Measurements from ENCODE around the gene RASEF. TPM values are rescaled to one million over a fixed set of nuclear protein-coding genes. Genes with fewer than 3 reads are reported as not detected.
A peak's percentile ranks its signal among the peaks of the same experiment; 100 is the strongest.

Gene RASEF
- total RNA-seq, 8 experiments from 2014 or later = 0.49 to 14.1 (median 1.2) TPM

DNA sequence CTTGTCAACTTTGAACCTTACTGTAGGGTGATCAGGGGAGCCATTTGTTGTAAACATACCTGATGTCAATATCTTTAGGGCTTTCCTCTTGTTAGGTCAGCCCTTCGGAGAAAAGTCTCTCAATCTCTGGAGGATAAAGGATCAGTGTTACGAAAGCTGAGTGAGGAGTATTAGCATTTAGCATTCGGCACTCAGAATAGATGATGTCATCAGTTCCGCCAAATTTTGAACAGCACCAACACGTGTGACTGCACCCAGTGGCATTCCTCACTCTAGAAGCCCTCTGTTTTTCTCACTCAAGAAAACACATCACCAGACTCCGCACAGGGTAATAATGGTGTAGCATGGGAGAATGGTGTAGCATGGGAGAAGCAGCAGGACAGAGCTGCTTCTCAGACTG is 87.8 kb downstream of the RASEF start:
- in situ Hi-C loops (cut with MboI; ENCODE audit: low pct_unique_long_range_greater_than_20kb in 2 of 9, low sequenced_read_pairs in 9 of 9, unreplicated experiment in 9 of 9) = no loop called here
- WGBS, 10 experiments = 52 to 88% (median 73%) methylated on average over 2 to 5 of the region's 6 CpGs; no CpG with 5 or more reads in 2 of the 10 experiments

DNA sequence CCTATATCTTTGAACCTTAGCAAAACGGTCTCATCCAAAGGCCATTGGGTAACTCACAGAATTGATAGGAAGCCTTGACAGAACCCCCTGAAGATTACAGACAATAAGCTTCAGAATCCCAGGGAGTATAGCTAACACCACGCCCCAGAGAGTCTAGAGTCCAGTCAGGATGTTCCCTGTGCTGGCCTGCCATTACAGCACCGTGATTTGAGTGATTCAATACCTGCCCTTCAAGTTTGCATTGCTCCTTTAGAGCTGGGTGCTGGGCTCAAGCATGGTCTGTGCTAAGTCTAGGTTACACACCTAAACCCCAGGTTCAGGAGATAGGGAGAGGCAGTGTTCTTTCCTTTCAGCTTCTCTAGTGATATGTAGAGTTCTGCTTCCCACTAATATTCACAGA is 90.5 kb downstream of the RASEF start:
- in situ Hi-C loops (cut with MboI; ENCODE audit: low pct_unique_long_range_greater_than_20kb in 2 of 9, low sequenced_read_pairs in 9 of 9, unreplicated experiment in 9 of 9) = loop anchor here in 1 of 9 experiments (25.0 kb wide), 1 partner anchor 435 kb away; no protein-coding TSS in a partner anchor
- H3K27ac ChIP-seq = no peak overlapping the region
- 0 to 80% (median 50%) methylated on average over 1 to 2 of the region's 3 CpGs; no CpG with 5 or more reads in 4 of the 10 experiments for WGBS, 10 experiments
- H3K4me1 ChIP-seq (replicated peaks in 1 of 2) = no peaks in the 10 kb centered on the region
- H3K4me3 ChIP-seq = no peak overlapping the region
- no peak for ATAC-seq (replicated peaks in 6 of 8)

More for the DNA sequence above, 87.8 kb downstream of the RASEF start:
- no peaks in the 10 kb centered on the region for H3K4me1 ChIP-seq (replicated peaks in 1 of 2)
- peak in 1 of 8 experiments; percentile 16 for ATAC-seq (replicated peaks in 6 of 8)
- H3K27ac ChIP-seq = no peak overlapping the region
- no peak overlapping the region for H3K4me3 ChIP-seq

DNA sequence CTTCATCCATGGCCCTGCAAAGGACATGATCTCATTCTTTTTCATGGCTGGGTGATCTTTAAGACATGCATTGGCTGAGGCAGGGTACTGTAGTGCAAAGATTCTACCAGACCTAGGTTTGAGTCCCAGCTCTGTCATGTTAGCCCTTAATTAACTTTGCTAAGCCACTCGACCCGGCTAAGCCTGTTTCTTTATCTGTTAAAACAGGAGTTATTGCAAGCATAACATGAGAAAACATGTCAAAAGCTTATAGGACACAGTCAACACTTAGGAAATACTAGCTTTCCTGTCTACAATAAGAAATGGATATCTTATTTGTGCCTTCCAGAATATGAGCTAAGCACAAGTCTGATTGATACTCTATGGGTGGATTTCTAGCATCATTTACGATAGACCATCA is 92.6 kb downstream of the RASEF start:
- Histone ChIP-seq H3K4me1 (replicated peaks in 1 of 2) (no peaks in the 10 kb centered on the region), H3K4me3 (no peak overlapping the region), H3K27ac (no peak overlapping the region)
- ATAC-seq (replicated peaks in 6 of 8) = no peak
- 42 to 100% (median 76%) methylated on average over 1 to 3 of the region's 3 CpGs; no CpG with 5 or more reads in 1 of the 10 experiments for WGBS, 10 experiments
- in situ Hi-C loops (cut with MboI; ENCODE audit: low pct_unique_long_range_greater_than_20kb in 2 of 9, low sequenced_read_pairs in 9 of 9, unreplicated experiment in 9 of 9) = loop anchor here in 1 of 9 experiments (25.0 kb wide), 1 partner anchor 433 kb away; no protein-coding TSS in a partner anchor

DNA sequence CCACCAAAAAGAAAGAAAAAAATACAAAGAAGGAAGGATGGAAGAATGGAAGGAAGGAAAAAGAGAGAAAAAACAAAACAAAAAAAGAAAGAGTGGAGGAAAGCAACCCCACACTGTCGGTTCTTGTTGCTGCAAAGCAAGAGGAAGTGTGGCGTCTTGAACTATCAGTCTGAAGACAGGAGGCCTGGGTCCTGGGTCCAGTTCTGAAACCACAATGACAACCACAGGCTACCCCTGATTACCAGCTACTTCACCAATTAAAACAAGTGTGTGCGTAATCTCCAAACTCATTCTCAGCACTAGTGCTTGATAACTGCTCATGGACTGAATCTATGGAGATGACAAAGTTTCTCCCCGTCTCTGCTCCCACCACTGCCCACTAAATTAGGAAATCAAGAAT is 93.7 kb downstream of the RASEF start:
- 69 to 100% (median 89%) methylated on average over 2 to 4 of the region's 4 CpGs for WGBS, 10 experiments
- H3K27ac ChIP-seq = no peak overlapping the region
- in situ Hi-C loops (cut with MboI; ENCODE audit: low pct_unique_long_range_greater_than_20kb in 2 of 9, low sequenced_read_pairs in 9 of 9, unreplicated experiment in 9 of 9) = loop anchor here in 1 of 9 experiments (25.0 kb wide), 1 partner anchor 432 kb away; no protein-coding TSS in a partner anchor
- H3K4me1 ChIP-seq (replicated peaks in 1 of 2) = no peaks in the 10 kb centered on the region
- no peak for ATAC-seq (replicated peaks in 6 of 8)
- H3K4me3 ChIP-seq = no peak overlapping the region

DNA sequence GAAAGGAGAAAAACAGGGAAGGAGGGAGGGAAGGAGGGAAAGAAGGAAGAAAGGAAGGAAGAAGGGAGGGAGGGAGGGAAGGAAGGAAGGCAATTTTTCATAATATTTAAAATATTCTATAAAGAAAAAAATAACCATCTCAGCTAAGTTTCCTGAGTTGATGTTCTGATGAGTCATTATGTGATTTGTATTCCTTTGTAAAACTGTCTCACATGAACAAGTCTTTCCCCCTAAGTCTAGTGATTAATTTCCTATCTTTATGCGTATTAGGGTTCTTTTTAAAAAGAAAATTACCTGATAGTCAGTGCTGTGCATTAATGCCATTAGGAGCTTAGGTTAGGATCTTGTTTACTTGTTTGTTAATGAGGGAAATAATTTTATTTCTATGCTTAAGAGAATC is 94.1 kb downstream of the RASEF start:
- in situ Hi-C loops (cut with MboI; ENCODE audit: low pct_unique_long_range_greater_than_20kb in 2 of 9, low sequenced_read_pairs in 9 of 9, unreplicated experiment in 9 of 9) = loop anchor here in 1 of 9 experiments (25.0 kb wide), 1 partner anchor 432 kb away; no protein-coding TSS in a partner anchor
- H3K27ac ChIP-seq = no peak overlapping the region
- WGBS, 10 experiments = 0 to 100% (median 88%) methylated on average over 1 of the region's 1 CpG; no CpG with 5 or more reads in 5 of the 10 experiments
- H3K4me3 ChIP-seq = no peak overlapping the region
- ATAC-seq (replicated peaks in 6 of 8) = no peak
- no peaks in the 10 kb centered on the region for H3K4me1 ChIP-seq (replicated peaks in 1 of 2)

DNA sequence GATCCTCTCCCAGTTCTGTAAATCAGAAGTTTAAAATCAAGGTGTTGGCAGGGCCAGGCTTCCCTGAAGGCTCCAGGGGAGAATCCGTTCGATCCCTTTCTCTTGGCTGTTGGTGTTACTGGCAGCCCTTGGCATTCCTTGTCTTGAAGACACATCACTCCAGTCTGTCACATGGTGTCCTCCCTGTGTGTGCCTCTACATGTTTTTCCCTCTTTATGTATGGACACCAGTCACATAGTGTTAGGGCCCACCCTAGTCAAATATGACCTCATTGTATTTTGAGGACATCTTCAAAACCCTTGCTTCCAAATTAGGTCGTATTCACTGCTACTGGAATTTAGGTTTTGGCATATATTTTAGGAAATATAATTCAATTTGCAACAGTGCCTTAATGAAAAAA is 94.6 kb downstream of the RASEF start:
- WGBS, 10 experiments = 0 to 100% (median 87%) methylated on average over 1 to 3 of the region's 3 CpGs; no CpG with 5 or more reads in 3 of the 10 experiments
- Histone ChIP-seq H3K27ac (no peak overlapping the region), H3K4me3 (no peak overlapping the region), H3K4me1 (replicated peaks in 1 of 2) (no peaks in the 10 kb centered on the region)
- in situ Hi-C loops (cut with MboI; ENCODE audit: low pct_unique_long_range_greater_than_20kb in 2 of 9, low sequenced_read_pairs in 9 of 9, unreplicated experiment in 9 of 9) = loop anchor here in 1 of 9 experiments (25.0 kb wide), 1 partner anchor 431 kb away; no protein-coding TSS in a partner anchor
- ATAC-seq (replicated peaks in 6 of 8) = peak in 2 of 8 experiments; percentile 73 to 76

DNA sequence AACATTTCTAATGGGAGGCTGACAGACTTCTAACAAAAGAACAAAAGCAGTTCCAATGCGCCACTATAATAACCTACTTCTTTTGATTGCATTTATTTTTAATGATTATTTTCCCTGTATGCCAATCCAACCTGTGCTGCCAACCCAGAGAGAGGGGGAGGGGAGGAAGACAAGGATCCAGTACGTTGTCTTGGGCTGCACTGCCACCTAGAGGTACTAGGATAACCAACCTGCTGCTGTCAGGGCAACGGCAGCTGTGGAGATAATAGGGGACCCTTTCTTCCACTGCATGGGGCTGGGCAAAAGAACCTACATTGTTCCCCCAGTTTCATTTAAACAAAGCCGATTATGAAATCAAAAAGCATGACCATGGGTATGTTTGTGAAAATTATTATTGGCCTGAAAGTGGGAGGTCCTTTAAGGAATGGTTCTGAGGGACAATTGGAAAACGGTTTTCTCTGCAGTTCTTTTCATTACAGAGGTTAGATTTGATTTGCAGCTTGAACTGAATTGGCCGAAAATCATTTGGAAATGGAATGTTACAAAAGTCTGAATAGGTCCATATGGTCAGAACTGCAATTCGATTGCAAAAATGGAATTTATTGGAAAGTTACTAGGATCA is 101.3 kb downstream of the RASEF start:
- peaks cover 11 to 22% of the 10 kb centered on the region in 2 donors for H3K4me1 ChIP-seq (replicated peaks in 1 of 2)
- 0 to 22% (median 14%) methylated on average over 3 to 7 of the region's 7 CpGs; no CpG with 5 or more reads in 1 of the 10 experiments for WGBS, 10 experiments
- H3K4me3 ChIP-seq = no peak overlapping the region
- ATAC-seq (replicated peaks in 6 of 8) = peak; percentile 71 to 97 (median 90)
- H3K27ac ChIP-seq = no peak overlapping the region
- in situ Hi-C loops (cut with MboI; ENCODE audit: low pct_unique_long_range_greater_than_20kb in 2 of 9, low sequenced_read_pairs in 9 of 9, unreplicated experiment in 9 of 9) = loop anchor here in 1 of 9 experiments (25.0 kb wide), 1 partner anchor 424 kb away; no protein-coding TSS in a partner anchor

DNA sequence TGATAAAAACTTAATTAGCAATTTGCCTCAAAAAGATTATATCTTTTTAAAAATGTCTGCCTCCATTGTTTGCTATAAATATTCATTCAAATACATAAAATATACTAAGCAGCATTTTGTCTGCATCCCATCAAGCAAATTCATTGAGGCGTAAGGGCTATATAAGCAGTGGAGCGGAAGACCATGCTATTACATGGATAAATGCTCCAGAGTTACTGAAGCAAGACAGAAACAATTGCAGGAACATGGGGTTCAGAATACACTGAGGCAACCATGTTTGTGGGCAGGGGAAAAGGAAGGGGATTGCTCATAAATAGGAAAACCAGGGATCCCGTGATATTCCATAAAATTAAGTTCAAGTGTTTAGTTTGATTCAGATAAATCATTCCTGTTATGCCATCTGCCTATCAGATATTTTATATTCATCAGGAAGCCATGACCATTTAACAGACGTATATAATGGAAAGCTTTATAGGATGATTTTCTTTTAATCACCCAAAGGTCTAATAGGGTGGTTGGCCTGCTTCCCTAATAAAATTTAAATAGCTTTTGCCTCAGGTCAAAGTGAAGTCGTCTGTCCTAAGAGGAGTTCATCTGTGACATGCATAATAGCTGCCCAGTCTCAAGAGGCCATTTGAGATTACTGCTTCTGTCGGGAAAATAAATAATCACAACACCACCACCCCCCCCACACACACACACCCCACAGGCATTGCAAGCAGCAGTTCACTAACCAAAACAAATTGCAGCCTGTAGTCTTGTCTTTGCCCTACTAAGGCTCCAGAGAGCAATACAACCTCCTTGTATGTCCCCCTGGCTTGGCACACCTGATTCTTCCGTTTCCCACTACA is 105.2 kb downstream of the RASEF start:
- WGBS, 10 experiments = 0 to 82% (median 42%) methylated on average over 1 to 6 of the region's 7 CpGs
- H3K27ac ChIP-seq = peak overlapping the region in 1 of 2 donors; percentile 7
- no peak overlapping the region for H3K4me3 ChIP-seq
- H3K4me1 ChIP-seq (replicated peaks in 1 of 2) = peaks cover 11 to 22% of the 10 kb centered on the region in 2 donors
- ATAC-seq (replicated peaks in 6 of 8) = peak in 7 of 8 experiments; percentile 30 to 87 (median 69)
- in situ Hi-C loops (cut with MboI; ENCODE audit: low pct_unique_long_range_greater_than_20kb in 2 of 9, low sequenced_read_pairs in 9 of 9, unreplicated experiment in 9 of 9) = loop anchor here in 1 of 9 experiments (25.0 kb wide), 1 partner anchor 420 kb away; no protein-coding TSS in a partner anchor

DNA sequence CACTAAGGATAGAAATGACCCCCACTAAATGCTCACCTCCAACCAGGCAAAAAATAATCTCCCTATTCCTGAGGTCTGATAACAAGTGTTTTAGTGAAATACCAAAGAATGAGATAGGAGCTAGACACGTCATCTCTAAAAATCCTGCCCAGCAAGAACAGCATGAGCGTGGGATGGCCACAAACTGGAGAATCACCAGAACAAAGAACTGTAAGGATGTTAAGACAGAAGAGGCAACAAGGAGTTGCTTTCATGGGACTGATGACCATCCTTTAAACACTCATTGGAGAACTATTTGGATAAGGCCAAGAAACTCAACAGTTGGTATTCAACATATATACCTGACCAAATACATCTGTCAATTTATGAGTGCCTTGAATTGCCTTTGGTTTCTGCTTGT is 113.7 kb downstream of the RASEF start:
- Histone ChIP-seq H3K27ac (no peak overlapping the region), H3K4me1 (replicated peaks in 1 of 2) (peaks cover 0 to 9% of the 10 kb centered on the region in 2 donors), H3K4me3 (no peak overlapping the region)
- WGBS, 10 experiments = 12 to 100% (median 98%) methylated on average over 1 to 2 of the region's 2 CpGs; no CpG with 5 or more reads in 4 of the 10 experiments
- ATAC-seq (replicated peaks in 6 of 8) = no peak
- in situ Hi-C loops (cut with MboI; ENCODE audit: low pct_unique_long_range_greater_than_20kb in 2 of 9, low sequenced_read_pairs in 9 of 9, unreplicated experiment in 9 of 9) = no loop called here

DNA sequence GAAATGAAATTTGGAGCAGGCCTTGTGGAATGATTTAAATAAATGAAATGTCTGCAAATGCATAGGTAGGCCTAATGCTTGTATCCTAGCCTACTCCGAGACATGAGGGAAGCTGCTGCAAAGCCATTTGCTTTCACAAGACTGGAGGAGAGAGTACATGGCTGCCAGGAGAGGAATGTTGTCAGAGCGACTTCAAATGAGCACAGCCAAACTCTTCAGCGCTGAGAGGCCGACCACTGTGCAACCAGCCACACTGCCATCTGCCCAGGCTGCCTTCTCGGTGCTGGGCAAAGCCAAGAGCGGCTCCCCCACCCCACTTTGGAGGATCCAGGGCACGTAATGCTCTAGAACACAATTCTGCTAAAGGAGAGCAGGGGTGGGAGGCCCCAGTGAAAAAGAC is 122.6 kb downstream of the RASEF start:
- Histone ChIP-seq H3K27ac (no peak overlapping the region), H3K4me3 (no peak overlapping the region), H3K4me1 (replicated peaks in 1 of 2) (no peaks in the 10 kb centered on the region)
- no peak for ATAC-seq (replicated peaks in 6 of 8)
- in situ Hi-C loops (cut with MboI; ENCODE audit: low pct_unique_long_range_greater_than_20kb in 2 of 9, low sequenced_read_pairs in 9 of 9, unreplicated experiment in 9 of 9) = no loop called here
- 0 to 100% (median 72%) methylated on average over 1 to 6 of the region's 7 CpGs; no CpG with 5 or more reads in 4 of the 10 experiments for WGBS, 10 experiments

DNA sequence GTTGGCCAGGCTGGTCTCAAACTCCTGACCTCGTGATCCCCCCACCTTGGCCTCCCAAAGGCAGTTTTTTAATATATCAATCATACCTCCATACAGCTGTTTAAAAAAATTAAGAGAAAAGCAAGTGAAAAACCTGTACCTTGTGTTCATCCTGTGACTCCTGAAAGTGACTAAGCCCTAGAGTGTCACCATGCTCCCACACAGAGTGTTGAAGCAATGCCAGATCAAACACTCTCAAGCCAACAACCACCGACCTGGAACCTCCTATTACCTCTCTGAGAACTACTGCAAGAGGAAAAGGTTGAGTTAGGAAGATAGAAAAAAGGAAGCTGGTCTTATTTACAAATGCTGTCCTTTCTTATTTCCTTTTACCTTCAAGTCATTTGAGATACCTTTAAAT is 123.5 kb downstream of the RASEF start:
- WGBS, 10 experiments = 0 to 83% (median 29%) methylated on average over 1 to 2 of the region's 2 CpGs; no CpG with 5 or more reads in 3 of the 10 experiments
- in situ Hi-C loops (cut with MboI; ENCODE audit: low pct_unique_long_range_greater_than_20kb in 2 of 9, low sequenced_read_pairs in 9 of 9, unreplicated experiment in 9 of 9) = no loop called here
- H3K27ac ChIP-seq = no peak overlapping the region
- H3K4me3 ChIP-seq = no peak overlapping the region
- ATAC-seq (replicated peaks in 6 of 8) = no peak
- peaks cover 0 to 4% of the 10 kb centered on the region in 2 donors for H3K4me1 ChIP-seq (replicated peaks in 1 of 2)

DNA sequence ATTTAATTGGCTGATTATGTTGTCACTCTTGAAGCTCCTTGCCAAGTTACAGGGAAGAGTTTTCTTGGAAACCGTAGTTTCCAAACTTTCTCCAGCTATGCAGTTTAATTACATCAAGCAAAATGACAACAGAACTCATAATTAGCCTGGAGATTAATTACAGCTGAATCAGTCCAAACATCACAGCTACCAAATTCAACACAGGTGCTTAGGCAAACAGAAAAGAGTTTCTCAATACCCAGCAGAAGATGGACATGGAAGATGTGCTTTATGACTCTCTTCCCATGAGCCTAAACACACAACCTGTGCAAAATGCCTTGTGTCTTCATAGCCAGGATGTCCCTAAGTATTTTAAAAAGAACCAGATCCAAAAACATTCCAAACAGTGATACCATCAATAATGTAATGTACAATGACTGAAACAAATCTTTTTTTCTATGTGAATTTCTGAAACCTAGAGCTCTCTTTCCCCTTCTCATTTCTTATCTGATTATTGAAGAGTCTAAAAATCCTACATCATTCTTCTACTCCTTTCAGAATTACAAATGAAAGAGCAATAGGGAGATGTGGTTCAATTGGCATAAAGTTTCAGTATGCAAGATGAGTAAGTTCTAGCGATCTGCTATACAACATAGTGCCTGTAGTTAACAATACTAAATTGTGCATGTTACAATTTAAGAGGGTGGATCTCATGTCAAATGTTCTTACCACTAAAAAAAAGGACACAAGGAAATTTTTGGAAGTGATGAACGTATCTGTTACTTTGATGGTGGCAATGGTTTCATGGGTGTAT is 124.3 kb downstream of the RASEF start:
- peak in 2 of 8 experiments; percentile 53 for ATAC-seq (replicated peaks in 6 of 8)
- no peak overlapping the region for H3K4me3 ChIP-seq
- no peak overlapping the region for H3K27ac ChIP-seq
- peaks cover 0 to 4% of the 10 kb centered on the region in 2 donors for H3K4me1 ChIP-seq (replicated peaks in 1 of 2)
- 6 to 100% (median 86%) methylated on average over 1 to 3 of the region's 3 CpGs for WGBS, 10 experiments
- in situ Hi-C loops (cut with MboI; ENCODE audit: low pct_unique_long_range_greater_than_20kb in 2 of 9, low sequenced_read_pairs in 9 of 9, unreplicated experiment in 9 of 9) = no loop called here

All from motor neuron (in vitro differentiated cells).